ENCODE data around the gene ZNF569.
"Not testable (repeated sequence)": the region's sequence is repeated elsewhere in the genome, so short reads cannot be mapped to it uniquely, and the experiment has no call there.

The ZNF569 gene

DNA sequence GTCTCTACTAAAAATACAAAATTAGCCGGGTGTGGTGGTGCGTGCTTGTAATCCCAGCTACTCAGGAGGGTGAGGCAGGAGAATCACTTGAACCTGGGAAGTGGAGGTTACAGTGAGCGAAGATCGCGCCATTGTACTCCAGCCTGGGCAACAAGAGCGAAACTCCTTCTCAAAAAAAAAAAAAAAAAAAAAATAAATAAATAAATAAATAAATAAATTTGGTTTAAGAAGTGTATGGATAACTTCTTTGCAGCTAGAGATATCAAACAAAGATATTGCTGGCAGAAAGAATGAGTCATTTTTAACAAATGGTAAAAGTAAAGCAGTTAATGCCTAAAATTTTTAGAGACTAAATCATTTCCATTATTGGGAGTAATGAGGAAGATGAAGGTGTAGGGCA lies 75.8 kb downstream of the ZNF569 start:
- DNase-seq: not testable (repeated sequence)

GRCh38 chr19:37389234-37389633 lies 78.0 kb downstream of the ZNF569 start:
- no peak for DNase-seq

DNA sequence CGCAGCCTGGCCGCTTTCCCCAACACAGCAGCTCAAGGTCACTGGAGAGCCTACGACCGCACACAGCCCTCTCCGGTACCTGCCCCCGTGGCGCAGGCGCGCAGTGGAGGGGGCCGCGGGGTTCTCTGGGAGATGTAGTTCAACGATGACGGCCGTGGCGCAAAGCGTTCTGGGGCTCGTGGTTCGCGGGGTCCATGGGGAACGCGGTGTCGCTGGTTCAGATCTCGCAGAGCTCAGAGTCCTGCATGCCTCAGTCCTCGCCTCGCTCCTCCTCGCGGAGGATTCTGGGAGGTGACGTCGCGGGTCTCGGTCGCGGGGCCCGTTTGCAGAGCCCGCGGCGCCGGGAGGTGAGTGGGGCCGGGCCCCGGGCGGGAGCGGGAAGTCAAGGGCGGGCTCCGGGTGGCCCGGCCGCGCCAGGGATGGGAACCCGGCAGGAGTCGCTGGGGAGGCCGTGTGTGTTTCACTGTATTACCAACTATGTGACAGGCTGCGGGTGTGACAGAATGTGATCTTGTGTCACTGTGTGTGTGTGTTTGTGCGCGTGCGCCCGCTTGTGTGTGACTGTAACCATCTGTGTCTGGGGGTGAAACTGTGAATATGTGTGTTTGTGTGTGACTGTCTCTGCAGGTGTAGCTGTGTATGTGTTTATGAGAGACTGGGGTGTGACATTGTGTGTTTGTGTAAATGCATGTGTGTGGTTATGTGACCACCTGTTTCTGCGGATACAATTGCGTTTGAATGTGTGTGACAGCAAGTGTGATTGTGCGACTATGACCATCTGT lies 96.2 kb downstream of the ZNF569 start, which contains the start of gene ZNF527:
ZNF527 (plus strand) TSS at position 220 of the 782 bp plus-strand sequence. CDS start 3,100 bp downstream, outside the sequence.
- peak; percentile 96 for DNase-seq

GRCh38 chr19:37370386-37370879 lies 96.8 kb downstream of the ZNF569 start:
- not testable (repeated sequence) for DNase-seq

DNA sequence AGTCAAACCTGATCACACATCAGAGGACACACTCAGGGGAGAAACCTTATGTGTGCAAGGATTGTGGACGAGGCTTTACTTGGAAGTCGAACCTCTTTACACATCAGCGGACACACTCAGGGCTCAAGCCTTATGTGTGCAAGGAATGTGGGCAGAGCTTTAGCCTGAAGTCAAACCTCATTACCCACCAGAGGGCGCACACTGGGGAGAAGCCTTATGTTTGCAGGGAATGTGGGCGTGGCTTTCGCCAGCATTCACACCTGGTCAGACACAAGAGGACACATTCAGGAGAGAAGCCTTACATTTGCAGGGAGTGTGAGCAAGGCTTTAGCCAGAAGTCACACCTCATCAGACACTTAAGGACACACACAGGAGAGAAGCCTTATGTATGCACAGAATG lies 104.5 kb downstream of the ZNF569 start:
- DNase-seq: no peak

- DNase-seq: peak; percentile 6
Measured at GRCh38 chr19:37361994-37362393, 105.2 kb downstream of the ZNF569 start.

All from fibroblast of skin of right quadriceps (primary cell).